Activated CD8-positive, alpha-beta T cell treated with anti-CD3 and anti-CD28 coated beads, Interleukin-2, amount 10 ng/mL, durations not matched to agents 7 days and 5 days (primary cell): Measurements from ENCODE around the gene ATP6V1G3. TPM values are rescaled to one million over a fixed set of nuclear protein-coding genes. Genes with fewer than 3 reads are reported as not detected.
"Not testable (repeated sequence)": the region's sequence is repeated elsewhere in the genome, so short reads cannot be mapped to it uniquely, and the experiment has no call there.

Source experiments
- ATAC-seq: fragments of 150-1000 bp; cut with Tn5 transposase; one replicate; pipeline ENCODE4 v1.10.0; 2021; ENCODE audit warnings: moderate library complexity
- CTCF ChIA-PET: fragments of 350-600 bp; sonication (Branson Sonifier 250); formaldehyde crosslinking; loops from one replicate; lab custom pipeline; 2021; ENCODE audit warnings: antibody characterized with exemption; lab: Charles Lee
- POLR2A ChIA-PET: fragments of 350-600 bp; sonication (Branson Sonifier 250); formaldehyde crosslinking; loops from one replicate; lab custom pipeline; 2021; ENCODE audit warnings: antibody characterized with exemption; lab: Charles Lee
- DNase-seq: peaks from one replicate; pipeline ENCODE4 v3.0.0-alpha.2; 2020
- H3K27ac Mint-ChIP-seq: one replicate; pipeline ENCODE4 v1.8.0; 2021; ENCODE audit warnings: mild to moderate bottlenecking, mixed read lengths
- H3K27me3 Mint-ChIP-seq: one replicate; pipeline ENCODE4 v1.8.0; 2021; ENCODE audit warnings: low read depth, mixed read lengths
- H3K36me3 Mint-ChIP-seq: one replicate; pipeline ENCODE4 v1.8.0; 2021; ENCODE audit warnings: low read depth, mixed read lengths
- H3K4me1 Mint-ChIP-seq: one replicate; pipeline ENCODE4 v1.8.0; 2021; ENCODE audit warnings: low read depth, mixed read lengths
- H3K4me3 Mint-ChIP-seq: one replicate; pipeline ENCODE4 v1.8.0; 2021; ENCODE audit warnings: mild to moderate bottlenecking, mixed read lengths
- H3K9me3 Mint-ChIP-seq: one replicate; pipeline ENCODE4 v1.8.0; 2022; ENCODE audit warnings: mixed read lengths; ENCODE audit not compliant: insufficient read depth
- total RNA-seq, 2 experiments: library from RNA; stranded (reverse); gene quantifications; one replicate each; pipeline ENCODE4 v1.2.3, GENCODE V29; 2021

The ATP6V1G3 gene
- total RNA-seq, 2 experiments from 2014 or later, result not detected

- ATAC-seq, H3K9me3 Mint-ChIP-seq, H3K4me3 Mint-ChIP-seq, DNase-seq, H3K36me3 Mint-ChIP-seq, H3K27me3 Mint-ChIP-seq, CTCF ChIA-PET, POLR2A ChIA-PET, H3K27ac Mint-ChIP-seq, H3K4me1 Mint-ChIP-seq: not testable (repeated sequence)
Measured at GRCh38 chr1:198477354-198477753, 63.1 kb downstream of the ATP6V1G3 start.

Other genes starting within 250 kb of the ATP6V1G3 start
- gene PTPRC, start 98.4 kb upstream of the ATP6V1G3 start, total RNA-seq, result 100 to 1,000 TPM; 604 to 619 TPM